ENCODE results near the gene TAGLN.
"Not testable (repeated sequence)": the region's sequence is repeated elsewhere in the genome, so short reads cannot be mapped to it uniquely, and the experiment has no call there.

- TF ChIP-seq JUN (IDR thresholded peaks at IDR 0.05; ENCODE audit: borderline replicate concordance, low read depth, low read length); JUN (CRISPR knock-in tag; IDR thresholded peaks at IDR 0.05; ENCODE audit: borderline replicate concordance); ELF1 (tag; IDR thresholded peaks at IDR 0.05); POLR2A (conservative IDR thresholded peaks at IDR 0.05); TBP (optimal IDR thresholded peaks at IDR 0.05; ENCODE audit: low read depth, low read length); SIN3A (IDR thresholded peaks at IDR 0.05; ENCODE audit: borderline replicate concordance in 2 of 2, control insufficient read depth in 1 of 2, low read depth in 2 of 2, low read length in 2 of 2); MTA1 (IDR thresholded peaks at IDR 0.05; ENCODE audit: borderline replicate concordance); CHCHD3 (CRISPR knock-in tag; IDR thresholded peaks at IDR 0.05); SNRNP70 (optimal IDR thresholded peaks at IDR 0.05; ENCODE audit: low read depth, low read length); CBX2 (IDR thresholded peaks at IDR 0.05; ENCODE audit: insufficient read depth, low read length, poor library complexity, severe bottlenecking): not testable (repeated sequence)
- TF ChIP-seq, protein P1, sequence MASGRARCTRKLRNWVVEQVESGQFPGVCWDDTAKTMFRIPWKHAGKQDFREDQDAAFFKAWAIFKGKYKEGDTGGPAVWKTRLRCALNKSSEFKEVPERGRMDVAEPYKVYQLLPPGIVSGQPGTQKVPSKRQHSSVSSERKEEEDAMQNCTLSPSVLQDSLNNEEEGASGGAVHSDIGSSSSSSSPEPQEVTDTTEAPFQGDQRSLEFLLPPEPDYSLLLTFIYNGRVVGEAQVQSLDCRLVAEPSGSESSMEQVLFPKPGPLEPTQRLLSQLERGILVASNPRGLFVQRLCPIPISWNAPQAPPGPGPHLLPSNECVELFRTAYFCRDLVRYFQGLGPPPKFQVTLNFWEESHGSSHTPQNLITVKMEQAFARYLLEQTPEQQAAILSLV (tag; IDR thresholded peaks at IDR 0.05), result not testable (repeated sequence)
These were observed 7.7 kb downstream of the TAGLN start for GRCh38 chr11:117206859-117207258.

Data from K562 (cell line).